Measurements from ENCODE around the gene SAMD4A. TPM values are rescaled to one million over a fixed set of nuclear protein-coding genes. Genes with fewer than 3 reads are reported as not detected.
"Not testable (repeated sequence)": the region's sequence is repeated elsewhere in the genome, so short reads cannot be mapped to it uniquely, and the experiment has no call there.

The SAMD4A gene
- total and polyA plus RNA-seq, 7 experiments from 2014 or later, result 0.73 to 5.7 (median 1.7) TPM; not detected in 2

DNA sequence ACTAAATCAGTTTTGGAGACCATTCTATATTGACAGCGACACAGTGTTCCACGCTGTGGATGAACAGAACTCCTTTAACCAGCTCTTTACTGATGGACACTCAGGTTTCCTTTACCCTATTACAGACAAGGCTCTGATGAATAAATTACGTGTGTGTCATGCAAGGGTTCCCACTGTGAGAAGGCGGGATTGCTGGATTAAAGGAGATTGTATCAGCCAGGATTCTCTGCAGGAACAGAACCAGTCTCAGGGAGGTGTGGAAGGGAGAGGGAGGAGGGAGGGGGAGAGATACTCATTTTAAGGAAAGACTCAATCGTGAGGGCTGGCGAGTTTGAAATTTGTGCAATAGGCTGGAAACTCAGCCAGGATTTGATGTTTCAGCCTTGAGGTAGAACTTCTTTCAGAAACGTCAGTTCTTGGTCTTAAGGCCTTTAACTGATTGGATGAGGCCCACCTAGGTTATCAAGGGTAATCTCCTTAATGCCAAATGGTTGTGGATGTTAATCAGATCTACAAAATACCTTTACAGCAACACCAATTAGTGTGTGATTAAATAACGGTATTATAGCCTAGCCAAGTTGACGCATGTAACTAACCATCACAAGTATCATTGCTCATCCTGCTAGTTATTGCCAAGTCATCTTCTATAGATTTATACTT is 231.7 kb downstream of the SAMD4A start:
- Histone ChIP-seq H3K4me1 (ENCODE audit: control insufficient read depth in 2 of 2, insufficient read depth in 2 of 2, low read length in 2 of 2) (no peaks in the 10 kb centered on the region), H3K27ac (ENCODE audit: low read depth, low read length) (no peak overlapping the region), H3K36me3 (ENCODE audit: control insufficient read depth in 2 of 3, insufficient read depth in 3 of 3, low read length in 3 of 3) (no peaks in the 10 kb centered on the region), H3K9me3 (ENCODE audit: control insufficient read depth in 2 of 3, low read length in 3 of 3) (no peaks in the 10 kb centered on the region), H3K27me3 (ENCODE audit: control insufficient read depth in 2 of 2, insufficient read depth in 2 of 2, low read length in 2 of 2) (peaks cover 0 to 3% of the 10 kb centered on the region in 2 donors), H3K4me3 (ENCODE audit: low read length) (no peak overlapping the region)
- peaks cover 0 to 10% (median 0%) of the 10 kb centered on the region in 11 donors for H3K9me3 Mint-ChIP-seq
- H3K4me3 Mint-ChIP-seq, result no peak overlapping the region
- peaks cover 0 to 11% (median 3%) of the 10 kb centered on the region in 5 donors for H3K36me3 Mint-ChIP-seq
- ChIA-PET POLR2A (no interaction called here), CTCF (no interaction called here)
- DNase-seq (no peak), ATAC-seq (no peak)
- H3K27ac Mint-ChIP-seq, result no peak overlapping the region
- intact Hi-C loops (cut with micrococcal nuclease), result no loop called here
- H3K4me1 Mint-ChIP-seq, result no peaks in the 10 kb centered on the region
- H3K27me3 Mint-ChIP-seq, result peaks cover 7 to 34% (median 17%) of the 10 kb centered on the region in 5 donors

DNA sequence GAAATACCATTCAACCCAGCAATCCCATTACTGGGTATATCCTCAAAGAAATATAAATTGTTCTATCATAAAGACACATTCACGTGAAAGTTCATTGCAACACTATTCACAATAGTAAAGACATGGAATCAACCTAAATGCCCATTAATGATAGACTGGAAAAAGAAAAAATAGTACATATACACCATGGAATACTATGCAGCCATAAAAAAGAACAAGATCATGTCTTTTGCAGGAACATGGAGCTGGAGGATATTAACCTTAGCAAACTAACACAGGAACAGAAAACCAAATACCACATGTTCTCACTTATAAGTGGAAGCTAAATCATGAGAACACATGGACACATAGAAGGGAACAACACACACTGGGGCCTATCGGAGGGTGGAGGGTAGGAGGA is 234.6 kb downstream of the SAMD4A start:
- H3K27ac Mint-ChIP-seq; H3K4me3 ChIP-seq (ENCODE audit: low read length); H3K27ac ChIP-seq (ENCODE audit: low read depth, low read length); H3K4me1 Mint-ChIP-seq; DNase-seq; H3K9me3 ChIP-seq (ENCODE audit: control insufficient read depth in 2 of 3, low read length in 3 of 3); H3K4me3 Mint-ChIP-seq; H3K9me3 Mint-ChIP-seq; H3K27me3 ChIP-seq (ENCODE audit: control insufficient read depth in 2 of 2, insufficient read depth in 2 of 2, low read length in 2 of 2); H3K36me3 Mint-ChIP-seq; ATAC-seq; H3K36me3 ChIP-seq (ENCODE audit: control insufficient read depth in 2 of 3, insufficient read depth in 3 of 3, low read length in 3 of 3); H3K4me1 ChIP-seq (ENCODE audit: control insufficient read depth in 2 of 2, insufficient read depth in 2 of 2, low read length in 2 of 2); POLR2A ChIA-PET; intact Hi-C loops (cut with micrococcal nuclease); CTCF ChIA-PET: not testable (repeated sequence)
- peaks cover 19 to 39% (median 21%) of the 10 kb centered on the region in 5 donors for H3K27me3 Mint-ChIP-seq

DNA sequence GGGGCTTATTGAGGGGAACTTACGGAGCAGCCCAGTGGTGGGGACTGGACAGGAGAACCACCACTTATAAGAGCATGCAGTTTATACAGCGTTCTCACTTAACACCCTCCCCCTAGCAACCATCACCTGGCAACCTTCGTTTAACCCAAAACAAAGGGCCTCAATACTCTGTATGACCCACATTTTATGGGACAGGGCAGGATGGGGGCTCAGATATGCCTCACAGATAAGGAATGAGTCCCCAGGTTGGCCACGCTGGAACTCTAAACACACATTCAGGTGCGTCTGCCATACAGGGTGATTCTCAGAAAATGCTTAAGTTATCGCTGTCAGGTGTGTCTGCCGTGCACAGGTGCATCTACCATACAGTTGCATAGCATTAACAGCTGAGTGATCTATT is 236.5 kb downstream of the SAMD4A start:
- Mint-ChIP-seq H3K4me1 (peaks cover 0 to 6% (median 4%) of the 10 kb centered on the region in 7 donors), H3K36me3 (peaks cover 0 to 3% (median 0%) of the 10 kb centered on the region in 5 donors), H3K9me3 (peaks cover 0 to 3% (median 0%) of the 10 kb centered on the region in 11 donors), H3K27me3 (peaks cover 18 to 34% (median 24%) of the 10 kb centered on the region in 5 donors), H3K4me3 (no peak overlapping the region), H3K27ac (no peak overlapping the region)
- intact Hi-C loops (cut with micrococcal nuclease), result no loop called here
- no peaks in the 10 kb centered on the region for H3K4me1 ChIP-seq (ENCODE audit: control insufficient read depth in 2 of 2, insufficient read depth in 2 of 2, low read length in 2 of 2)
- H3K27me3 ChIP-seq (ENCODE audit: control insufficient read depth in 2 of 2, insufficient read depth in 2 of 2, low read length in 2 of 2), result no peaks in the 10 kb centered on the region
- ATAC-seq (no peak), DNase-seq (no peak)
- POLR2A ChIA-PET, result no interaction called here
- CTCF ChIA-PET, result interaction anchor here (0.5 kb wide), 1 partner anchor 41 kb away, joined by 3 read pairs; no protein-coding TSS in a partner anchor
- H3K36me3 ChIP-seq (ENCODE audit: control insufficient read depth in 2 of 3, insufficient read depth in 3 of 3, low read length in 3 of 3), result no peaks in the 10 kb centered on the region
- no peak overlapping the region for H3K4me3 ChIP-seq (ENCODE audit: low read length)
- no peak overlapping the region for H3K27ac ChIP-seq (ENCODE audit: low read depth, low read length)
- no peaks in the 10 kb centered on the region for H3K9me3 ChIP-seq (ENCODE audit: control insufficient read depth in 2 of 3, low read length in 3 of 3)

GRCh38 chr14:54803926-54804537 is 237.1 kb downstream of the SAMD4A start:
- Mint-ChIP-seq H3K4me1 (peaks cover 0 to 6% (median 4%) of the 10 kb centered on the region in 7 donors), H3K4me3 (no peak overlapping the region), H3K9me3 (peaks cover 0 to 3% (median 0%) of the 10 kb centered on the region in 11 donors), H3K27me3 (peaks cover 18 to 32% (median 25%) of the 10 kb centered on the region in 5 donors), H3K27ac (no peak overlapping the region), H3K36me3 (peaks cover 0 to 3% (median 0%) of the 10 kb centered on the region in 5 donors)
- ATAC-seq (no peak), DNase-seq (no peak)
- no peaks in the 10 kb centered on the region for H3K4me1 ChIP-seq (ENCODE audit: control insufficient read depth in 2 of 2, insufficient read depth in 2 of 2, low read length in 2 of 2)
- no peak overlapping the region for H3K4me3 ChIP-seq (ENCODE audit: low read length)
- no peak overlapping the region for H3K27ac ChIP-seq (ENCODE audit: low read depth, low read length)
- H3K36me3 ChIP-seq (ENCODE audit: control insufficient read depth in 2 of 3, insufficient read depth in 3 of 3, low read length in 3 of 3), result no peaks in the 10 kb centered on the region
- no peaks in the 10 kb centered on the region for H3K9me3 ChIP-seq (ENCODE audit: control insufficient read depth in 2 of 3, low read length in 3 of 3)
- CTCF ChIA-PET, result interaction anchor here (1.7 kb wide), 1 partner anchor 240 kb away, joined by 5 read pairs; no protein-coding TSS in a partner anchor
- no peaks in the 10 kb centered on the region for H3K27me3 ChIP-seq (ENCODE audit: control insufficient read depth in 2 of 2, insufficient read depth in 2 of 2, low read length in 2 of 2)
- POLR2A ChIA-PET, result no interaction called here
- intact Hi-C loops (cut with micrococcal nuclease), result loop anchor here in 1 of 2 donors (2.0 kb wide), 1 partner anchor 89 kb away; no protein-coding TSS in a partner anchor

DNA sequence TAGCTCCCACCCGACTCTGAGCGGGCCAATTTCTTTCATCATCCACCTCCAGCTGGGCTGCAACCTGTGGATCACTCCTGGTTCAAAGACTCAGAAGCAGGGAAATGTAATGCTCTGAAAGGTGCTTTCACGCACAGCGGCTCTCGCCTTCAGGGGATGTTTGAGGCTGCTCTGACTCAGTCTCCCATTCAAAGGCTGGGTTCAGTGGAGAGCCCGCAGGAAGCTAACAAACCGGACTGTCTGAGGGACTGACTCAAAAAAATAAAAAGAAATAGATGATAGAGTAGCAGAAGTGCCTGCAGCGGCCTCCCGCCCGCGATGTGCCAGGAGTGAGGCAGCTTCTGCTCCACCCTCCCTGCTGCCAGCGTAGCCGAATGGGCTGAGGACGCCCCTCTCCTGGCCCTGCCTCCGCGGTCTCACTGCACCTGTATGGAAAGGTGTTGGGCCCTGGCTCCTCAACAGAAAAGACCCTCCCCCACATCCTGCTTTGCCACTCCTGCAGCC is 237.7 kb downstream of the SAMD4A start:
- POLR2A ChIA-PET, result no interaction called here
- H3K4me3 ChIP-seq (ENCODE audit: low read length), result no peak overlapping the region
- H3K27me3 ChIP-seq (ENCODE audit: control insufficient read depth in 2 of 2, insufficient read depth in 2 of 2, low read length in 2 of 2), result no peaks in the 10 kb centered on the region
- CTCF ChIA-PET, result interaction anchor here (1.7 to 2.1 kb wide), 2 partner anchors 8 to 240 kb away, joined by 5 to 8 read pairs; no protein-coding TSS in a partner anchor
- DNase-seq, result no peak
- ATAC-seq, result no peak
- no peaks in the 10 kb centered on the region for H3K36me3 ChIP-seq (ENCODE audit: control insufficient read depth in 2 of 3, insufficient read depth in 3 of 3, low read length in 3 of 3)
- H3K27ac Mint-ChIP-seq, result no peak overlapping the region
- H3K27me3 Mint-ChIP-seq, result peaks cover 18 to 32% (median 26%) of the 10 kb centered on the region in 5 donors
- H3K36me3 Mint-ChIP-seq, result peaks cover 0 to 3% (median 0%) of the 10 kb centered on the region in 5 donors
- H3K4me1 Mint-ChIP-seq, result peaks cover 0 to 6% (median 4%) of the 10 kb centered on the region in 7 donors
- intact Hi-C loops (cut with micrococcal nuclease), result loop anchor here in 1 of 2 donors (1.0 to 2.0 kb wide), 2 partner anchors 28 to 88 kb away; no protein-coding TSS in a partner anchor
- no peaks in the 10 kb centered on the region for H3K4me1 ChIP-seq (ENCODE audit: control insufficient read depth in 2 of 2, insufficient read depth in 2 of 2, low read length in 2 of 2)
- peaks cover 0 to 3% (median 0%) of the 10 kb centered on the region in 11 donors for H3K9me3 Mint-ChIP-seq
- H3K4me3 Mint-ChIP-seq, result no peak overlapping the region
- no peaks in the 10 kb centered on the region for H3K9me3 ChIP-seq (ENCODE audit: control insufficient read depth in 2 of 3, low read length in 3 of 3)
- no peak overlapping the region for H3K27ac ChIP-seq (ENCODE audit: low read depth, low read length)

DNA sequence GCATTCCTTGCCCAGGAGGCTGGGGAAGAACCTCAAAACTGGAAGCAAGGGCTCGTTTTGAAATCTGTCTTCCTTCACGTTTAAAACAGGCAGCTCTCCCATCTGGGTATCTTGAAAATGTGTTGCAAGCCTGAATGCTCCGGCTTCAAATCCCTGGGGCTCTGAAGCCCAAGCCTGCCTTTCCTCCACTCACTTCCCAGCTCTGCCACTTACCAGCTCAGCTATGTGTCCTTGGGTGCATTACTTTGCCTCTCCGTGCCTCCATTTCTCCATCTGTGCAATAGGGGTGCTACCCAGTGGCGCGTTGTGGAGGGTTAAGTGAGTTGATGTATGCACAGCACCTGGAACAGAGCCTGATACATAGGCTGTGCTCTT is 238.1 kb downstream of the SAMD4A start:
- ATAC-seq (no peak), DNase-seq (no peak)
- H3K4me3 Mint-ChIP-seq, result no peak overlapping the region
- H3K4me3 ChIP-seq (ENCODE audit: low read length), result no peak overlapping the region
- H3K27ac Mint-ChIP-seq, result no peak overlapping the region
- H3K36me3 ChIP-seq (ENCODE audit: control insufficient read depth in 2 of 3, insufficient read depth in 3 of 3, low read length in 3 of 3), result no peaks in the 10 kb centered on the region
- no peak overlapping the region for H3K27ac ChIP-seq (ENCODE audit: low read depth, low read length)
- CTCF ChIA-PET, result interaction anchor here (1.7 to 2.1 kb wide), 2 partner anchors 9 to 241 kb away, joined by 5 to 8 read pairs; no protein-coding TSS in a partner anchor
- H3K9me3 Mint-ChIP-seq, result peaks cover 0 to 3% (median 0%) of the 10 kb centered on the region in 11 donors
- no peaks in the 10 kb centered on the region for H3K27me3 ChIP-seq (ENCODE audit: control insufficient read depth in 2 of 2, insufficient read depth in 2 of 2, low read length in 2 of 2)
- H3K4me1 ChIP-seq (ENCODE audit: control insufficient read depth in 2 of 2, insufficient read depth in 2 of 2, low read length in 2 of 2), result no peaks in the 10 kb centered on the region
- intact Hi-C loops (cut with micrococcal nuclease), result loop anchor here in 1 of 2 donors (1.0 to 2.0 kb wide), 2 partner anchors 29 to 88 kb away; no protein-coding TSS in a partner anchor
- H3K9me3 ChIP-seq (ENCODE audit: control insufficient read depth in 2 of 3, low read length in 3 of 3), result no peaks in the 10 kb centered on the region
- H3K36me3 Mint-ChIP-seq, result peaks cover 0 to 3% (median 0%) of the 10 kb centered on the region in 5 donors
- peaks cover 0 to 6% (median 4%) of the 10 kb centered on the region in 7 donors for H3K4me1 Mint-ChIP-seq
- peaks cover 13 to 29% (median 22%) of the 10 kb centered on the region in 5 donors for H3K27me3 Mint-ChIP-seq
- POLR2A ChIA-PET, result no interaction called here
